Common myeloid progenitor, CD34-positive (primary cell): ENCODE data around the gene FRY.

Experiments
- CTCF ChIA-PET: fragments of 350-600 bp; sonication (Branson Sonifier 250); formaldehyde crosslinking; loops from one replicate; lab custom pipeline; 2021; ENCODE audit warnings: antibody characterized with exemption; lab: Charles Lee
- POLR2A ChIA-PET: fragments of 350-600 bp; sonication (Branson Sonifier 250); formaldehyde crosslinking; loops from one replicate; lab custom pipeline; 2021; ENCODE audit warnings: antibody characterized with exemption; lab: Charles Lee
- DNase-seq, 3 donors: peaks; one replicate each; pipeline versions ENCODE4 v3.0.0 to v3.0.0-alpha.2; 2013
- H3K27ac ChIP-seq, 2 experiments: 1 replicate in 1 of 2; 2 replicates in 1 of 2; pipeline ENCODE4 v1.7.0; 2013; ENCODE audit warnings: inconsistent platforms in 2 of 2, low read length in 2 of 2, mild to moderate bottlenecking in 2 of 2, low read depth in 1 of 2, moderate library complexity in 1 of 2; ENCODE audit not compliant: severe bottlenecking in 2 of 2, insufficient read depth in 1 of 2, poor library complexity in 1 of 2
- H3K27me3 ChIP-seq, 5 experiments: replicated peaks in 2 of 5; 1 replicate in 3 of 5; 2 replicates in 2 of 5; pipeline versions ENCODE4 v1.6.1 to v1.7.0; 2013; ENCODE audit warnings: low read length in 4 of 5, mild to moderate bottlenecking in 2 of 5, moderate library complexity in 2 of 5, inconsistent platforms in 1 of 5; ENCODE audit not compliant: insufficient read depth in 5 of 5, control insufficient read depth in 4 of 5
- H3K36me3 ChIP-seq, 4 experiments: 1 replicate in 2 of 4; 2 replicates in 2 of 4; pipeline versions ENCODE4 v1.6.1 to v1.7.0; 2013; ENCODE audit warnings: low read length in 3 of 4, control low read depth in 1 of 4, mild to moderate bottlenecking in 1 of 4; ENCODE audit not compliant: control insufficient read depth in 4 of 4, insufficient read depth in 4 of 4
- H3K4me1 ChIP-seq, 4 experiments: 1 replicate in 3 of 4; 2 replicates in 1 of 4; pipeline versions ENCODE4 v1.6.1 to v1.7.1; 2013; ENCODE audit warnings: low read length in 3 of 4, mild to moderate bottlenecking in 3 of 4, control low read depth in 1 of 4, inconsistent platforms in 1 of 4, moderate library complexity in 1 of 4; ENCODE audit not compliant: control insufficient read depth in 4 of 4, insufficient read depth in 4 of 4; ENCODE audit errors: control extremely low read depth in 1 of 4
- H3K4me3 ChIP-seq, 7 experiments: 1 replicate in 4 of 7; 2 replicates in 3 of 7; pipeline versions ENCODE4 v1.5.1 to v1.7.0; 2013; ENCODE audit warnings: mild to moderate bottlenecking in 7 of 7, low read length in 6 of 7, moderate library complexity in 6 of 7, inconsistent platforms in 2 of 7, low read depth in 2 of 7, control low read depth in 1 of 7; ENCODE audit not compliant: insufficient read depth in 4 of 7, control insufficient read depth in 1 of 7; ENCODE audit errors: extremely low read depth in 1 of 7
- H3K9me3 ChIP-seq, 5 experiments: 1 replicate in 4 of 5; 2 replicates in 1 of 5; pipeline versions ENCODE4 v1.6.1 to v1.7.1; 2013; ENCODE audit warnings: low read length in 4 of 5, mild to moderate bottlenecking in 2 of 5, inconsistent platforms in 1 of 5, low read depth in 1 of 5, moderate library complexity in 1 of 5; ENCODE audit not compliant: control insufficient read depth in 4 of 5, insufficient read depth in 2 of 5; ENCODE audit errors: control extremely low read depth in 1 of 5
- WGBS: methylation state at CpG from one replicate; pipeline ENCODE4 v1.1.5; 2013; ENCODE audit not compliant: insufficient coverage; 5-methylcytosine and 5-hydroxymethylcytosine counted together

FRY gene

DNA sequence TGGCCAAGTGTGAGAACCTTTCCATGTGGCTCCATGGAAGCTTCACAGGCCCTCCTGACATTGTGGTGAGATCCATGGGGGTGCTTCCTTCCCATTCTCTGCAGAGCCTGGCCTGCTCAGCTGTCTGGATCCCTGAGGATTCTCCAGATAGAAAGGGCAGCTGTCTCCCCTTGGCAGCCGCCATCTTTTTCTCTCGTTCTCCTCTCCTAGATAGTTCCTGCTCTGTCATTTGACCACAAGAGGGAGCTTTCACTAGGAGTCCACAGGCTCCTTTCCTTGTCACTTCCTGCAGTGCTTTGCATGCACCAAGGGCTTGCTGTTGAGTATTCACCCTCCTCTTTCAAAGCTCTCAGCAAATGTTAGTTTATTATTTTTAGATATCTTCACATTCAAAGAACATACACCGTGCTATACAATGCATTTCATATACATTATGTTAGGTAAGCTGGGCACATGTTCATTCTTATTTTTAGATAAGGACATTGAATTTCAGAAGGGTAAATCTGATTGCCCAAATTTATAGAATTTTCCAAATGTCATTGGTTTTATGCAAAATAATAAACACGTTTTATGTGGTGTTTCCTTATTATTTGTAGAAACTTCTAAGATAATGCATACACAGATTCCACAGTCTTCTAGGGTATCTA, 133.2 kb downstream of the FRY start:
- Histone ChIP-seq H3K4me1 (peaks cover 0 to 22% (median 1%) of the 10 kb centered on the region in 4 experiments), H3K27ac (no peak overlapping the region), H3K9me3 (no peaks in the 10 kb centered on the region), H3K4me3 (no peak overlapping the region), H3K27me3 (no peaks in the 10 kb centered on the region), H3K36me3 (peaks cover 2 to 33% (median 18%) of the 10 kb centered on the region in 4 experiments)
- POLR2A ChIA-PET: interaction anchor here (0.5 kb wide), 1 partner anchor 365 kb away, joined by 3 read pairs; no protein-coding TSS in a partner anchor
- peak; percentile 43 to 63 (median 60) for DNase-seq
- 100% methylated on average over 2 of the region's 4 CpGs for WGBS
- CTCF ChIA-PET: interaction anchor here (0.7 to 2.4 kb wide), 9 partner anchors 12 to 395 kb away, joined by 3 to 7 read pairs (median 3); partner anchors contain the start of gene FRY

GRCh38 chr13:32165796-32166195, 134.2 kb downstream of the FRY start:
- H3K27ac ChIP-seq: no peak overlapping the region
- peaks cover 2 to 34% (median 18%) of the 10 kb centered on the region in 4 experiments for H3K36me3 ChIP-seq
- no peaks in the 10 kb centered on the region for H3K9me3 ChIP-seq
- CTCF ChIA-PET: interaction anchor here (1.0 to 2.4 kb wide), 7 partner anchors 11 to 256 kb away, joined by 3 to 7 read pairs (median 3); partner anchors contain the start of gene FRY
- 97% methylated on average over 5 of the region's 5 CpGs for WGBS
- no peak overlapping the region for H3K4me3 ChIP-seq
- POLR2A ChIA-PET: no interaction called here
- DNase-seq: no peak
- no peaks in the 10 kb centered on the region for H3K27me3 ChIP-seq
- peaks cover 0 to 22% (median 1%) of the 10 kb centered on the region in 4 experiments for H3K4me1 ChIP-seq

- Histone ChIP-seq H3K4me3 (no peak overlapping the region), H3K27me3 (no peaks in the 10 kb centered on the region), H3K36me3 (peaks cover 0 to 32% (median 12%) of the 10 kb centered on the region in 4 experiments), H3K4me1 (peaks cover 0 to 14% (median 1%) of the 10 kb centered on the region in 4 experiments), H3K9me3 (no peaks in the 10 kb centered on the region), H3K27ac (no peak overlapping the region)
- ChIA-PET POLR2A (no interaction called here), CTCF (interaction anchor here (1.4 to 1.5 kb wide), 2 partner anchors 28 to 254 kb away, joined by 3 read pairs; no protein-coding TSS in a partner anchor)
- 80% methylated on average over 1 of the region's 1 CpG for WGBS
- no peak for DNase-seq
These were observed 136.6 kb downstream of the FRY start for GRCh38 chr13:32168131-32168530.

DNA sequence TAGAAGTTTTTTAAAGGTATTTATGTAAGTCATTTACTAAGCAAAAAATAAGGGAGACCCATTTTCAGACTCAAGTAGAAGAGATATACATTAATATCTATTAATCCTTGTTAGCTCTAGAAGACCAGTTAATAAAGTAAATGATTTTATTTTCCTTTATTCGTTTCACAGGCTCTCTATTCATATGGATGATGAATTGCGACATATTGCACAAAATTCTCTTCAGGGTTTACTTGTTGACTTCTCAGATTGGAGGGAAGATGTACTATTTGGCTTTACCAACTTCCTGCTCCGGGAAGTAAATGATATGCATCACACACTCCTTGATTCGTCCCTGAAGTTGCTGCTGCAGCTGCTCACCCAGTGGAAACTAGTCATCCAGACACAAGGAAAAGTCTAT, 139.3 kb downstream of the FRY start:
- POLR2A ChIA-PET: no interaction called here
- peaks cover 0 to 11% (median 1%) of the 10 kb centered on the region in 4 experiments for H3K4me1 ChIP-seq
- no peak for DNase-seq
- H3K4me3 ChIP-seq: no peak overlapping the region
- H3K36me3 ChIP-seq: peaks cover 2 to 35% (median 8%) of the 10 kb centered on the region in 4 experiments
- H3K27ac ChIP-seq: no peak overlapping the region
- no peaks in the 10 kb centered on the region for H3K9me3 ChIP-seq
- 93% methylated on average over 3 of the region's 4 CpGs for WGBS
- no peaks in the 10 kb centered on the region for H3K27me3 ChIP-seq
- CTCF ChIA-PET: no interaction called here

DNA sequence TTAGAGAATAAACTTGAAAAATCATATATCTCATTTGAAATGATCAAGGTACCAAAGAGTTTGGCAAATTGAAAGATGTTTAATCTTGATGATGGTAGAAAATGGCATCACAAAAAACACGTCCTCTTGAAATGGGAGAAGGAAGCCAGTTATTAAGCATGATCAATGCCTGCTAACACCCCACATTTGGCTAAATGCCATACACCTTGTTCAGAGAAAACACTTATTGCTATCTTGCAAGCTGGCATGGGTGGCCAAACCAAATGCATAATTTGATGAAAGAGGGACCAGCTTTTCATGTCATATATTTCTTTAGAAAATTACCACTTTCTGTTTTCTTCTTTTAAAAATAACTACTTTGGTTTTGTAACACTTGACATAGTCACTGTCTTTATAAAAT, 142.3 kb downstream of the FRY start:
- ChIA-PET CTCF (no interaction called here), POLR2A (no interaction called here)
- WGBS: no CpG with 5 or more reads among the region's 1 CpG

DNA sequence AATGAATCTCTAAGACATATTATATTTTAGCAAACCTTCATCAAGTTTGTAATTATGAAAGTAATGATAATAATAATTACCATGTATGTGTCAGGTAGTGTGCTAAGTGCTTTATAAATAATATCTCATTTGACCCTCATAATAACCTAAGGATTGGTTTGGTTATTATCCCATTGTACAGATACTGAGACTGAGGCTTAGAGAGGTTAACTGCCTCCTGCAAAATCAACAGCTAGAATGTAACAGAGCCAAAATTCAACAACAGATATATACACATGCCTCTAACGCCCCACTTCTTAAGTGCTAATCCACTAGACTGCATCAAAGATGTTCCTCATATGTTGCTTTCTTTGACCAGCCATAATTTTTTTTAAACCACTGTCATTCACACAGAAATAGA, 142.8 kb downstream of the FRY start:
- no peak for DNase-seq
- ChIA-PET POLR2A (no interaction called here), CTCF (no interaction called here)
- Histone ChIP-seq H3K4me1 (no peaks in the 10 kb centered on the region), H3K36me3 (peaks cover 2 to 54% (median 9%) of the 10 kb centered on the region in 4 experiments), H3K4me3 (no peak overlapping the region), H3K9me3 (no peaks in the 10 kb centered on the region), H3K27me3 (no peaks in the 10 kb centered on the region), H3K27ac (no peak overlapping the region)
- 100% methylated on average over 1 of the region's 1 CpG for WGBS

More for the DNA sequence above, 142.3 kb downstream of the FRY start:
- no peaks in the 10 kb centered on the region for H3K9me3 ChIP-seq
- H3K4me3 ChIP-seq: no peak overlapping the region
- H3K27me3 ChIP-seq: no peaks in the 10 kb centered on the region
- no peaks in the 10 kb centered on the region for H3K4me1 ChIP-seq
- no peak overlapping the region for H3K27ac ChIP-seq
- no peak for DNase-seq
- peaks cover 2 to 51% (median 9%) of the 10 kb centered on the region in 4 experiments for H3K36me3 ChIP-seq

DNA sequence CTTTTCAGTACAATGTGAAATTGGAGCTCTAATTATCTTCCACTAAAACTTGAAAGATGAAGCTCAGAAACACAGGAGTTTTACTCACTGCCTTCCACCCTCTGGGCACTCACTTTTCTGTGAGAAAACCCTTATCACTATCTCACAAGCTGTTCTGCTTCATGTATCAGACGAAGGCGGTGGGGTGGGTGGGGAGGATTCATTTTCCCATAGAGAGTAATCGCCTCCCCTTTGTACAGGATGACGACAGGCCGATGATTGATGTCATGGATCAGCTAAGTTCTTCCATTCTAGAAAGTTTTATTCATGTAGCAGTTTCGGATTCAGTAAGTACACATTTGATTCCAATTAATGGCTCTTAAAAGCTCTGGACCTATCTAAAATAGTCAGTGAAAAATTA, 143.7 kb downstream of the FRY start:
- Histone ChIP-seq H3K27me3 (no peaks in the 10 kb centered on the region), H3K27ac (no peak overlapping the region), H3K4me3 (no peak overlapping the region), H3K4me1 (no peaks in the 10 kb centered on the region), H3K36me3 (peaks cover 5 to 59% (median 11%) of the 10 kb centered on the region in 4 experiments), H3K9me3 (no peaks in the 10 kb centered on the region)
- DNase-seq: peak; percentile 17 to 60 (median 48)
- ChIA-PET POLR2A (interaction anchor here (0.6 kb wide), 1 partner anchor 107 kb away, joined by 3 read pairs; no protein-coding TSS in a partner anchor), CTCF (interaction anchor here (0.8 to 2.4 kb wide), 2 partner anchors 10 to 150 kb away, joined by 3 to 5 read pairs; no protein-coding TSS in a partner anchor)
- WGBS: 100% methylated on average over 1 of the region's 6 CpGs
